HG03280 (cell line): Measurements from ENCODE around the gene KLF17.

Experiments used
- ATAC-seq: cut with Tn5 transposase; IDR thresholded peaks from one replicate; pipeline ENCODE4 v1.9.1; 2021; ENCODE audit warnings: mild to moderate bottlenecking, moderate library complexity; ENCODE audit not compliant: unreplicated experiment

Gene KLF17, protein sequence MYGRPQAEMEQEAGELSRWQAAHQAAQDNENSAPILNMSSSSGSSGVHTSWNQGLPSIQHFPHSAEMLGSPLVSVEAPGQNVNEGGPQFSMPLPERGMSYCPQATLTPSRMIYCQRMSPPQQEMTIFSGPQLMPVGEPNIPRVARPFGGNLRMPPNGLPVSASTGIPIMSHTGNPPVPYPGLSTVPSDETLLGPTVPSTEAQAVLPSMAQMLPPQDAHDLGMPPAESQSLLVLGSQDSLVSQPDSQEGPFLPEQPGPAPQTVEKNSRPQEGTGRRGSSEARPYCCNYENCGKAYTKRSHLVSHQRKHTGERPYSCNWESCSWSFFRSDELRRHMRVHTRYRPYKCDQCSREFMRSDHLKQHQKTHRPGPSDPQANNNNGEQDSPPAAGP

DNA sequence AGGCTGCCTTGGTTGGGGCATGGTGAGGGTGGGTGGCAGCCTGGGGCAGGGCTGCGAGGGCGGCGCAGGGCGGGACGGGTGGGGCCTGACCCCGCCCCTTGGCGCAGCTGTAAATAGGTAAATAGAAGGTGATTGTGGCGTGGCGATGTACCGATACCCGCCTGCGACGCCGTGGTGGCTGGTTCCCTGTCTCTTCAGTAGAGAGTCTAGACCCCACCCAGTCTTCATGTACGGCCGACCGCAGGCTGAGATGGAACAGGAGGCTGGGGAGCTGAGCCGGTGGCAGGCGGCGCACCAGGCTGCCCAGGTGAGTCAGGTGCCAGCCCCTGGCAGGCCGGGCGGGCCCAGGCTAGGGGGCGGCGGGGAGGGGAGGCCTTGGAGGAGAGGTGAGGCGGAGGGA lies at the start of gene KLF17:
Gene KLF17, plus strand, starts transcription at position 140 of the 400 bp plus-strand sequence. Its CDS starts 87 bp downstream, at position 227.
- ATAC-seq = no peak

DNA sequence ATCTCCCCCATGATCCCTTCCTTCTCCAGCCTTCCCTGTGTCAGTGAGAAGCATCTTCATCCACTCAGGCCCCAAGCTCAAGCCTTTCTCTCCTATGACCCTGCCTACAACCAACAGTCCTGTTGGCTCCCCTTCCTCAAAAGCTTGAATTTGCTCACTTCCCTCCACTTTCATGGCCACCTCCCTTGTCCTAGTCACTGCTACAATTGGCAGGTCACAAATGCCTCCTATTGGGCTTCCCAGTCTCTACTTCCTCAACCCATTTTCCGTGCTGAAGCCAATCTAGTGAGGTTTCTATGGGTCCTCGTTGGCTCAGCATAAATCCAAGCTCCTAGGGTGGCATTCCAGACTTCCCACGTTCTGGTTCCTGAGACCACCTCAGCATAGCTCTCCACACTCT lies 47.2 kb upstream of the KLF17 start:
- no peak for ATAC-seq

DNA sequence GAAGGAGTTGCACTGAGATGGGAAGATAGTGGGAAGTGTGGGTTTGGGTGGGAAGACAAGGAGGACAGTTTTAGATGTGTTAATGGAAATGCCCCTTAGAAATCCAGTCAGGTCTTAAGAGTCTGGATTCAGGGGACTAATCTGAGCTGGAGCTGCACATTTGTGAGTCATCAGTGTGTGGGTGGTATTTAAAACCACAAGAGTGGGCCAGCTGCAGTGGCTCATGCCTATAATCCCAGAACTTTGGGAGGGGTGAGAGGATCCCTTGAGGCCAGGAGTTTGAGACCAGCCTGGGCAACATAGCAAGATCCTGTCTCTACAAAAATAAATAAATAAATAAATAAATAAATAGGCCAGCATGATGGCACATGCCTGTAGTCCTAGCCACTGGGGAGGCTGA lies 46.4 kb upstream of the KLF17 start:
- ATAC-seq = no peak

DNA sequence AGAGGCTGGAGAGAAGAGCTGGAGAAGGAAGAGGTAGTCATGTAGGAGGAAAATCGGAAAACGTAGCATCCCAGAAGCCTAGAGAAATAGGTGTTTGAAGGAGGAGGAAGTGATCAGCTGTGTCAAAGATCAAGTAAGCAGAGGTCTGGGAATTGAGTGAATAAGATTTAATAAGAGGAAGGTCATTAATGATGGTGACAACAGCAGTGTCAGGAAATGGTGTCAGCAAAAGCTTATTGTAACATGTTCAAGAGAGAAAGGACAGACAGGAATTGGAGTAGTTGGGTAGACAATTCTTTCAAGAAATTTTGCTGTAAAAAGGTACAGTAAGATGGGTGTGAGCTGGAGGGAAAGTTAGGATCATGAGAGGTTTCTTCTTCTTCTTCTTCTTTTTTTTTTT lies 45.8 kb upstream of the KLF17 start:
- ATAC-seq = no peak

DNA sequence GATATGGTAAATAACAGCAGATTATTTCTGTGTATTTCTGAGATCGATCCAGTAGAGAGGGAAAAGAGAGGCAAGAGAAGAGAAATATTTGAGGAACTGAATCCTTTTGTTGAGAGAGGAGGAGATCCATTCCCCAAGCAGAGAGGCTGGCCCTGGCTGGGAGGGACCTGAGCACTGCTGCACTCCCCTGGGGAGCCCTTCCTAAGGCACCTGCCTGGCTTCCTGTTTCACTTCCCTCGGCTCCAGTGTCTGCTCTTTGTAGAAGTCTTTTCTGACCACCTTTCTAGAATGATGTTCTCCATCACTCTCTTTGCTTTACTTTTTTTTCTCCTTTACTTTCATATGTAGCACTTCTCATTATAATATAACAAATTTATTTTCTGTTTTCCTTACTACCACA lies 45.1 kb upstream of the KLF17 start:
- no peak for ATAC-seq

DNA sequence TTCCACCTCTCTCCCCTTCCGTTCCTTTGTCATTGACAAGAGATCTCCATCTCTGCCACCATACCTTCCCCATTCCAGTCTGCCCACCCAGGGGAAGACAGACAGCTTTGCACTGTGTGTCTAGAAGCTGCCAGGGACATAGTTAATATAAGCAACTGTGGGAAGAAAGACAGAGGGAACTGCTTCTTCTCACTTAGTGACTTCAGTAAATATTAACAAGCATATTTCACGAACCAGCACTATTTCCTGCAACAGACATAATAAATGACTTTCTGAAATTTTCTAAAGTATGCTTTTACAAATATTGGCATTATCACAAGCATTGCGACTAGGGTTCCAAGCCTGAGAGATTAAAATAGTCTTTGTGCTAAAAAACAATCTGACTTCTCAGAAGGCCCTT lies 44.2 kb upstream of the KLF17 start:
- no peak for ATAC-seq

DNA sequence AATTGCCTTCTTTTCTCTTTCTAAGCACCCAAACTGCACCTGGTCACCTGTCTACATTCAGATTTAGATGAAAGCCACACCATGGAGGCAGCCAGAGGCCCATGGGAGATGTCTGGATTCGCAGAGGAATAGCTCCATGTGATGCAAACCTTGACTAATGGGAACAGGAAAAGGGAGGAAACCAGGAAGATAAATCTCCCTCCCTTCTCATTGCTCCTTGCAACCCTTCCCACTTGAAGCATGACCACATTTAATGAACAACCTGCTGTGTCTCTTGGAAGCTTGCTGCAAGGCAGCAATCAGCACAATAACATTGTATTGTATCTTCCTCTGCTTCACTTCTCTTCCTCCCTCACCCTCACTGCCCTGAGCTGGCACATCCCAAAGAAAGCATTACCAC lies 42.6 kb upstream of the KLF17 start:
- no peak for ATAC-seq

DNA sequence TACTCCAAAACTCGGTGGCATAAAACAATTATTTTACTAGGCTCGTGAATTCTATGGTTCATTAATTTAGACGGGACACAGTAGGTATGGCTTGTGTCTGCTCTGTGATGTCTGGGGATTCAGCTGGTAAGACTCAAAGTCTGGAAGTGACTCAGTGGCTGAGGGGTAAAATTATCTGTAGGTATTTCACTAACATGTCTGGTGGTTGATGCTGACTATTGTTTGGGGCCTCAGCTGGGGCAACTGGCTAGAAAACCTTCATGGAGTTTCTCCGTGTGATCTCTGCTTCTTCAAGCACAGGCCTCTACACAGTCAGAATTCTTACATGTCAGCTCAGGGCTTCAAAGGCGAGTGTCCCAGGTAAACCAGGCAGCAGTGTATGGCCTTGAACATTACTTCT lies 41.2 kb upstream of the KLF17 start:
- no peak for ATAC-seq

DNA sequence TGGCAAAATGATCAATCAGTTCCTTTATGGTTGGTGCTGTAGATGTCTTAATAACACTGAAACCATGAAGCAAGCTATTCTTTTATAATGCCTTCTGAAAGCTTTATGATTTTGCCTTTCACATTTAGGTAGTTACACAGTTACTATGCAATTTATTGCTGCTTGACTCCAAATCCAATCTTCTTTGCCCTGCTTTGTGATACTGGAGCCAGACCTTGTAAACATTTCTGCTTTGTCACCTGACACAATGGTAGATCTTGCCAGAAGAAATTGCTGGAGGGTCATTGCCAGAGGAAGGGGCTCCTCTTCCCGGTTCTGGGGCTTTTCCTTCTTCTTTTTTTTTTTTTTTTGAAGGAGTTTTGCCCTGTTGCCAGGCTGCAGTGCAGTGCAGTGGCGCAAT lies 40.5 kb upstream of the KLF17 start:
- ATAC-seq = no peak

DNA sequence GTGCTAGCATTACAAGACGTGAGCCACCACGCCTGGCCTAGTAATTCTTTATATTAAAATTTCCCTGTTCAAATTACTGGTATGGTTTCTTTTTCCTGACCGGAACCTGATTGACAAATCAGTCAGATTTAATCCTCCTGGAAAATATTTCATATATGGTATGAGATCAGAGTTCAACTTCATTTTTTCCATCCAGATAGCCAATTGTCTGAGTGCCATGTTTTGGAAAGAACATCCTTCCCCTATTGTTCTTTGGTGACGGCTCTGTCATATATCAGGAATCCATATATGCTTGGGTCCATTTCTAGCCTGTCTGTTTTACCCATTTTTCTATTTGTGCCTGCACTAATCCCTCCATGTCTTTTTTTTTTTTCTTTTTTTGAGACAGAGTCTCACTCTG lies 39.1 kb upstream of the KLF17 start:
- no peak for ATAC-seq

DNA sequence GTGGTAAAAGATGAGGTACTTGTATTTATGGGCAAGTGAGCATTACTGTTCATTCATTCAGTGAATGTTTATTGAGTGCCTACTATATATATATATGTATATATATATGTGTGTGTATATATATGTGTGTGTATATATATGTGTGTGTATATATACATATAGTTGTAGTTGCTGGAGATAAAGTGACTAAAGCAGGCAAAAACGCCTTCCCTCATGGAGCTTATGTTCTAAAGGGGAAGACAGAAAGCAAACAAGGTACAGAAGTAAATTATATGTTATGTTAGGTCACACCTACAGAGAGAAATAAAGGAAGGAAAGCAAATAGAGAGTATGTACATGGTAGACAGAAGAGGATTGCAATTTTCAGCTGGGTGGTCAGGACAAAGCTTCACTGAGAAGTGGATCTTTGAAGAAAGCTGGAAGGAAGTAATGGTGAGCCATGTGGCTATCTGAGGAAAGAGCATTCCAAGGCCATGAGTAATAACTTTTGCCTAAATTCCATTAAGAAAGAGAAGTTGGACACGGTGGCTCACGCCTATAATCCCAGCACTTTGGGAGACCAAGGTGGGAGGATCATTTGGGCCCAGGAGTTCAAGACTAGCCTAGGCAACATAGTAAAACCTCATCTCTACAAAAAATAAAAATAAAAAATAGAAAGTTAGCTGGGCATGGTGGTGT lies 33.5 kb upstream of the KLF17 start:
- ATAC-seq = no peak

DNA sequence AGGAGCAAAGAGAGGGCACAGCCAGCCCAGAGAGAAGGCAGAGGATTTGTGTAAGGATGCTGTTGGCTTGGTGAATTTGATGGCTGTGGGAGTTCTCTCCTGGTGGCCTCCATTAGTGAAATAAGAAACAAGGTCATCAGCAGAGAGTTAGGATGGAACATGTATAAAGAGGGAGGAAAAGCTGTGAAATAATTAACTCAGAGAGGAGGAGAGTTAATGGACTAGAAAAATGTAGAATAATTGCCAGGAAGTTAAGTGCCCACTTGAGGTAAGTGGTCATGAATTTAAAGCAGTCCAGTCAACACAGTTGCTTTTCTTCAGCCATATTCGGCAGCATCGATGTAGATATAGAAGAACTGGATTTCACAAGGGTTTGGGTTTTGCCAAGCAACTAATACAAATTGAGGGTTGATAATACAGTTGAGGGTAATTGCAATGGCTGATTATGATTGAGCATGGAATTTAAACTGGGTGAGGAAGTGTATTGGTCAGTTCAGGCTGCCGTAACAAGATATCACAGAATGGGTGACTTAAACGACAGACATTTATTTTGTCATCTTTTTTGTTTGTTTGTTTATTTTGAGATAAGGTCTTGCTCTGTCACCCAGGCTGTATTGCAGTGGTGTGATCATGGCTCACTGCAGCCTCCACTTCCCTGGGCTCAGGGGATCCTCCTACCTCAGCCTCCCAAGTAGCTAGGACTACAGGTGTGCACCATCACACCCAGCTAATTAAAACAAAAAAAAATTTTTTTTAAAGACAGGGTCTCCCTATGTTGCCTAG lies 31.7 kb upstream of the KLF17 start:
- ATAC-seq = no peak

DNA sequence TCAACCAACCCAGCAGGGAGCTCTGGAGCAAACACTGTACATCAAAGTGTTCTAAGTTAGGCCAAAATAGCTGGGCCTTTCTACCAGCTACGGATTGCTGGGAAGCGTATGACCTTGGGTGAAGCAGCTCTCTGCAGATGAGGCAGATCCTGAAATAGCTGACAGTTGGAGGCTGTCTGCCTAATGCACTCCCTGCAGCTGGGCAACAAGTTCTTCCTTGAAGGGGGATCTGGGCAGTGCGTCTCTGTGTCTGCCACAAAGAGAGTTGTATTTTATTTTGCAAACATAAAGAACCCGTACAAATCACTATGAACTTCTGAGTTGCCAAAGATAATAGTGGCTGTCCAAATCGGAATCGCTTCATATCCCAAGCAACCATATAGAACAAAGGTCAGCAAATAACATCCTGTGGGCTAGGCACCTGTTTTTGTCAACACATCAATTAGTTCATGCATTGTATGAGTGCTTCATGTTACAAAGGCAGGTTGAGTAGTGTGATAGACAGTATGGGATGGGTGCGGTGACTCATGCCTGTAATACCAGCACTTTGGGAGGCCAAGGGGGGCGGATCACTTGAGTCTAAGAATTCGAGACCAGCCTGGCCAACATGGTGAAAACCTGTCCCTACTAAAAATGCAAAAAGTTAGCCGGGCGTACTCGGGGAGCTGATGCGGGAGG lies 29.1 kb upstream of the KLF17 start:
- ATAC-seq = no peak

DNA sequence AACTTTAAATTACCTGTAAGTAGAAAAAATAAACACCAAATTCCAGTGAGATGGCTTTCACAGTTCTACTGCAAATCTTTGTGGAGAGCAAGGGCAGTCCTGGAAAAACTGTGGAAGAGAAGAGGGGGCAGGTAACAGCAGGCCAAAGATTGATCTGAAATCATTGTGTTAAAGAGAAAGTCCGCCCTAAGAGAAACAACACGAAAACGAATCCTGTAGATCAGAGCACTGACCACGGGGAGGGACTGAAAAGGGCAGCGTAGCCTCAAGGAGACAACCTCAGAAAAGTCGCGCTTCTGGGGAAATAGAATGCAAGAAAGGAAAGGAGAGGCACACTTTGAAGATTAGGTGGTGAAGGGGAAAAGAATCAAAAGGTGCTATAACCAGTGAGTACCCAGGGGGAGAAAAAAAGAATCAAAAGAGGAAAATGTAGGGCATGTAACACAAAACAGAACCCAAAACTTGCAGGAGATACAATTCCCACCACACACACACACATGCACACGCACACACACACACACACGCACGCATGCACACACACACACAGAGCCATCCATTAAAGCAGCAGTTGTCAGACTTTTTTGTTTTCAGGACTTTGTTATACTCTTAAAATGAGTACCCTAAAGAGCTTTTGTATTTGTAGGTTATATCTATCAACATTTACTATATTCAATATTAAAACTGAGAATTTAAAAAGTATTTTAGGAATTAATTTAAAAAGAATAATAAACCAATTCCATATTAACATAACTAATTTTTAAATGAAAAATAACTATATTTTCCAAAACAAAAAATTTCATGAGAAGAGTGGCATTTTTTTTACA lies 28.0 kb upstream of the KLF17 start:
- no peak for ATAC-seq

DNA sequence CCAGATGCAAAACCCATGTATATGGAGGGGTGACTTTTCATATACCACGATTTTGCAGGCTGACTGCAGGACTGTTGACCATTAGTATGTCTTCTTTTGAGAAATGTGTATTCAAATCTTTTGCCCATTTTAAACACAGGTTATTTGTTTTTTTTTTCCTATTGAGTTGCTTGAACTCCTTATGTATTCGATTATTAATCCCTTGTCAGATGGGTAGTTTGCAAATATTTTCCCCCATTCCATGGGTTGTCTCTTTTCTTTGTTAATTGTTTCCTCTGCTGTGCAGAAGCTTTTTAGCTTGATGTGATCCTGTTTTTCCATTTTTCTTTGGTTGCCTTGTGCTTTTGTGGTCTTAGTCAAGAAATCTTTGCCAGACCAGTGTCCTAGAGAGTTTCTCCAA lies 24.6 kb upstream of the KLF17 start:
- ATAC-seq = no peak

DNA sequence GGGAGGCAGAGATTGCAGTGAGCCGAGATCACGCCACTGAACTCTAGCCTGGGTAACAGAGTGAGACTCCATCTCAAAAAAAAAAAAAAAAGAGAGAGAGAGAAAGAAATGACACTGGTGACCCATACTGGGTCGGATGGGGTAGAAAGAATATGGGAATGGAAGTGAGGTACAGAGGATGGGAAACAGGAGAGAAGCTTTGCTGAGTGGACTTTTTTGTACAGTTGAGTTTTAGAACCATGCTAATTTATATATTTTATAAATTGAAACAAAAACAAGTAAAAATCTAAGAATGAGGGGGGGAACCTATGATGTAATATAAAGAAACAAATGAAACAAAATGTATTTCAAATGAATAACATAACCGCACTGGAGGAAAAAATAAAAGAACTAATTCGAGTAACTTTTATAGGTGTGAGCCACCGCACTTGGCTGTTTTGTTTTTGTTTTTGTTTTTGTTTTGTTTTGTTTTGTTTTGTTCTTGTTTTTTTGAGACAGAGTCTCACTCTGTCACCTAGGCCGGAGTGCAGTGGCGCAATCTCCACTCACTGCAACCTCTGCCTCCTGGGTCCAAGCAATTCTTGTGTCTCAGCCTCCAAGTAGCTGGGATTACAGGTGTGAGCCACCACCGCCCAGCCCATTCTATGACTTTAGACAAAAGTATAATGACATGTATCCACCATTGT lies 18.3 kb upstream of the KLF17 start:
- ATAC-seq = no peak

DNA sequence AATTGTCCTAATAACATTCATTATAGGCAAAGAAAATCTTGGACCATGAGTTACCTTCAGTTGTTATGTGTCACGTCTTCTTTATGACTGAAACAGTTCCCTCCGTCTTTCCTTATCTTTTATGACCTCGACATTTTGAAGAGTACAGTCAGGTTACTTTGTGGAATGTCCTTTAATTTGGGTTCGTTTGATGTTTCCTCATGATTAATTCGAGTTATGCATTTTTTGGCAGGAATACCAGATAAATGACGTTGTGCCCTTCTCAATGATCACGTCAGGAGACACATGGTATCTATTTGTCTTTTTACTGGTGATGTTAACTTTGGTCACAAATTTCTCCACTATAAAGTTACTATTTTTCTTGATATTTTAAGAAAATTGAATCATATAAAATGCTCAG lies 17.3 kb upstream of the KLF17 start:
- no peak for ATAC-seq

DNA sequence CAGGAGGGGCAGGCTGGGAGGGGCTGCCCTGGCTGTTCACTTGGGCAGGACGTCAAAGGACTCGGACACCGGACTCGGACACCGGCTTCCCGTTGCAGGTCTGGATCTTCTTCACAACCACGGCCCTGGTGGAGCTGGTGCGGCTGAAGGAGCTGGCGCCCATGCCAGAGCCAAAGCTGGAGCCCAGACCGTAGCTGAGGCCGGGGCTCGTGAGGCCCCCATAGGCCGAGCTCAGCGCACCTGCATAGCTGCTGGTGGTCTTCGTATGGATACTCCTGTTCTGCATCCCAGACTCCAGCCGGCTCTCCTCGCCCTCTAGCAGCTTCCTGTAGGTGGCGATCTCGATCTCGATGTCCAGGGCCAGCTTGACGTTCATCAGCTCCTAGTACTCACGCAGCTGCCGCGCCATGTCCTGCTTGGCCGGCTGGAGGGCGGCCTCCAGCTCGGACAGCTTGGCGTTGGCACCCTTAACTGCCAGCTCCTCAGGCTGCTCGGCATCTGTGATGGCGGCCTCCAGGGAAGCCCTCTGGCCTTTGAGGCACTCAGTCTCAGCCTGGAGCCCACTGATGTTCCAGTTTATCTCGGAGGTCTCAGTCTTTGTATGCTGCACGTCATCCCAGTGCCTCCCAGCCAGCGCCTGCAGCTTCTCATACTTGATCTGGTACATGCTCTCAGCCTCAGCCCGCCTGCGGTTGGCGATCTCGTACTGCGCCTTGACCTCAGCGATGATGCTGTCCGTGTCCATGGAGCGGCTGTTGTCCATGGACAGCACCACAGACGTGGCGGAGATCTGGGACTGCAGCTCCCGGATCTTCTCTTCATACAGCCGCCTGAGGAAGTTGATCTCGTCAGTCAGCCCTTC lies 15.1 kb upstream of the KLF17 start:
- no peak for ATAC-seq

DNA sequence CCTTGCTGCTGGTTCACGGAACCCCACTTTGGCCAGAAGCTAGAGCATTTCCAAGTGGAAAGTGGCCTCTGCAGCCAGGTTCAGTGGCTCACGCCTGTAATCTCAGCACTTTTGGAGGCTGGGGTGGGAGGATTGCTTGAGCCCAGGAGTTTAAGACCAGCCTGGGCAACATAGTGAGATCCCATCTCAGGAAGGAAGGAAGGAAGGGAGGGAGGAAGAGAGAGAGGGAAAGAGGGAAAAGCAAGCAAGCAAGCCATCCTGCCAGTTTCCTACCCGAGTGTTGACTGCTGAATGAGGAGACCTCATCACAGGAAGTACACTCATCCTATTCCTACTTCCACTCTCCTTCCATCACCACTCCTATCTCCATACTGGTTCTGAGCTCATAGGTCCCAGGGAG lies 12.8 kb upstream of the KLF17 start:
- no peak for ATAC-seq
